ENCODE results near the gene HAPLN1. TPM values are rescaled to one million over a fixed set of nuclear protein-coding genes. Genes with fewer than 3 reads are reported as not detected.

Gene HAPLN1
- total and polyA plus RNA-seq, 2 of the 8 experiments (the other 6 are each of a cell fraction or from before 2014, with no cell fraction given), result 0.56 to 2.1 TPM

GRCh38 chr5:83741571-83741970, 20.9 kb upstream of the HAPLN1 start:
- no peak for TF ChIP-seq POU5F1 (IDR thresholded peaks at IDR 0.05; ENCODE audit: low read depth, low read length)
- no peak for TF ChIP-seq EP300 (IDR thresholded peaks at IDR 0.05; ENCODE audit: borderline replicate concordance in 1 of 2, low read depth in 2 of 2, low read length in 2 of 2)
- TF ChIP-seq TCF12 (IDR thresholded peaks at IDR 0.05; ENCODE audit: low read depth, low read length), result no peak
- TF ChIP-seq BACH1 (IDR thresholded peaks at IDR 0.05; ENCODE audit: low read length), result no peak
- TF ChIP-seq SAP30 (IDR thresholded peaks at IDR 0.05; ENCODE audit: insufficient read depth, insufficient replicate concordance, low read length), result no peak
- TF ChIP-seq CBX5 (IDR thresholded peaks at IDR 0.05; ENCODE audit: low read depth, low read length), result no peak
- TF ChIP-seq GTF2F1 (IDR thresholded peaks at IDR 0.05; ENCODE audit: borderline replicate concordance, low read depth, low read length), result no peak
- TF ChIP-seq SRF (IDR thresholded peaks at IDR 0.05; ENCODE audit: low read depth, low read length), result no peak
- no peak for TF ChIP-seq NANOG (IDR thresholded peaks at IDR 0.05; ENCODE audit: insufficient read depth, low read depth, low read length, poor library complexity, severe bottlenecking)
- no peak for TF ChIP-seq MAX (IDR thresholded peaks at IDR 0.05)
- no peak for TF ChIP-seq USF2 (IDR thresholded peaks at IDR 0.05; ENCODE audit: low read length)
- no peak for TF ChIP-seq SP1 (IDR thresholded peaks at IDR 0.05; ENCODE audit: low read depth, low read length)
- no peak for TF ChIP-seq KDM1A (IDR thresholded peaks at IDR 0.05; ENCODE audit: borderline replicate concordance, low read length)
- Histone ChIP-seq H4K20me1 (replicated peaks in 1 of 2; ENCODE audit: control insufficient read depth in 1 of 2, insufficient read depth in 2 of 2, low read length in 2 of 2) (no peaks in the 10 kb centered on the region), H2BK15ac (ENCODE audit: low read length) (no peak overlapping the region), H2BK12ac (ENCODE audit: low read depth, low read length) (no peak overlapping the region), H4K91ac (replicated peaks; ENCODE audit: insufficient read length, low read length) (no peak overlapping the region), H3K4me1 (replicated peaks in 1 of 4; ENCODE audit: control insufficient read depth in 3 of 4, insufficient read depth in 4 of 4, low read length in 3 of 4) (no peaks in the 10 kb centered on the region), H2BK20ac (ENCODE audit: low read length) (no peak overlapping the region), H2BK5ac (ENCODE audit: low read depth, low read length) (no peak overlapping the region), H3K4me3 (ENCODE audit: extremely low read depth in 1 of 4, insufficient read depth in 2 of 4, low read depth in 3 of 4, low read length in 4 of 4) (no peak overlapping the region), H3K79me1 (ENCODE audit: low read depth, low read length) (no peaks in the 10 kb centered on the region), H3K36me3 (ENCODE audit: control insufficient read depth in 2 of 4, insufficient read depth in 4 of 4, low read length in 3 of 4) (no peaks in the 10 kb centered on the region), H3K4me2 (ENCODE audit: insufficient read depth in 1 of 2, low read depth in 2 of 2, low read length in 2 of 2) (no peak overlapping the region), H3K56ac (replicated peaks; ENCODE audit: insufficient read length, low read depth, low read length) (no peak overlapping the region), H3K9ac (replicated peaks in 1 of 4; ENCODE audit: extremely low read depth in 1 of 4, low read depth in 3 of 4, low read length in 3 of 4) (no peak overlapping the region), H3K23ac (ENCODE audit: insufficient read length) (no peak overlapping the region), H3K23me2 (ENCODE audit: low read depth, low read length) (no peaks in the 10 kb centered on the region), H2BK120ac (replicated peaks; ENCODE audit: low read depth, low read length) (no peak overlapping the region), H3K9me3 (ENCODE audit: insufficient read depth in 2 of 2, low read depth in 1 of 2, low read length in 1 of 2) (peaks cover 0 to 2% of the 10 kb centered on the region in 2 experiments; a peak in 2 of 4 replicates), H4K8ac (ENCODE audit: extremely low read depth, insufficient read depth, low read length) (no peak overlapping the region), H4K5ac (ENCODE audit: insufficient read length, low read depth, low read length) (no peak overlapping the region), H2AFZ (ENCODE audit: low read length) (no peak overlapping the region), H3K27me3 (replicated peaks in 1 of 4; ENCODE audit: control insufficient read depth in 3 of 4, extremely low read depth in 1 of 4, insufficient read depth in 3 of 4, low read length in 3 of 4) (no peaks in the 10 kb centered on the region), H3K79me2 (ENCODE audit: control insufficient read depth in 1 of 2, insufficient read depth in 2 of 2, low read length in 2 of 2) (no peaks in the 10 kb centered on the region), H3K4ac (replicated peaks; ENCODE audit: insufficient read length, low read depth, low read length) (no peak overlapping the region), H3K18ac (ENCODE audit: extremely low read depth, low read length) (no peak overlapping the region), H3K27ac (ENCODE audit: low read depth, low read length) (no peak overlapping the region), H3K14ac (ENCODE audit: insufficient read length) (no peak overlapping the region), H2AK5ac (ENCODE audit: low read depth, low read length) (no peak overlapping the region)
- FAIRE-seq (no peak), DNase-seq (ENCODE audit: low read depth in 1 of 2, low spot score in 2 of 2) (no peak)
- 79% methylated on average over 3 of the region's 3 CpGs; no CpG with 5 or more reads in 1 of the 2 experiments for WGBS, 2 experiments (ENCODE audit: extremely low coverage in 1 of 2, insufficient coverage in 1 of 2, insufficient read length in 1 of 2, insufficient replicate concordance in 2 of 2, low coverage in 1 of 2, low lambda C conversion rate in 2 of 2, missing lambda C conversion rate in 1 of 2)
- ChIA-PET CTCF (ENCODE audit: partially characterized antibody) (interaction anchor here (0.6 kb wide), 1 partner anchor 1428 kb away, joined by 3 read pairs; no protein-coding TSS in a partner anchor), POLR2A (ENCODE audit: partially characterized antibody) (no interaction called here)
